HG03060 (cell line): ENCODE results near the gene PFDN1.

Experiments used
- ATAC-seq: cut with Tn5 transposase; IDR thresholded peaks from one replicate; pipeline ENCODE4 v1.9.1; 2021; ENCODE audit warnings: low read depth, moderate number of reproducible peaks; ENCODE audit not compliant: unreplicated experiment

The PFDN1 gene

DNA sequence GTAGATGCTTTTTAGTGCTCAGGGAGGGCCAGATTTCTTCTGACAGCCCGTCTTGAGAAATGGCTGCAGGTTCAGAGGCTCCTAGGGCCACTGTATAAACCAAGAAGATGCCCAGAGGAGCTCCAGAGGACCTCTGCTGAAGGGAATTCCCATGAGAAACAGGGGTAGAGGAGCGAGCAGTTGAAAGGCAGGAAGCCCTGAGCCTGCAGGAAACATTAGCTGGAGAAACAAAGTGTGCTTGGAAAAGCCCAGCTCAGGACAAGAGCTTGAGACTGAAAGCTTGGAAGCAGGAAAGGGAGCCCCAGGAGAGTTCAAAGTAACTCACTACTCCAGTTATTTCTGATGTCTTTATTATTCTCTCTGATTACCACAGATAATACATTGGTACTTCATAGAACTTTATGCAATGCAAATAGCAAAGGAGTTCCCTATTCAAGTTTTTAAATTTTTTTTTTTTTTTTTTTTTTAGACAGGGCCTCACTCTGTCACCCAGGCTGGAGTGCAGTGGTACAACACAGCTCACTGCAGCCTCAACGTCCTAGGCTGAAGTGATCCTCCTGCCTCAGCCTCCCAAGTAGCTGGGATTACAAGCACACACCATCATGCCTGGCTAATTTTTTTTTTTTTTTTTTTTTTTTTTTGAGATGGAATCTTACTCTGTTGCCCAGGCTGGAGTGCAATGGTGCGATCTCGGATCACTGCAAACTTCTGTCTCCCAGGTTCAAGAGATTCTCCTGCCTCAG, 27.0 kb upstream of the PFDN1 start:
- no peak for ATAC-seq

DNA sequence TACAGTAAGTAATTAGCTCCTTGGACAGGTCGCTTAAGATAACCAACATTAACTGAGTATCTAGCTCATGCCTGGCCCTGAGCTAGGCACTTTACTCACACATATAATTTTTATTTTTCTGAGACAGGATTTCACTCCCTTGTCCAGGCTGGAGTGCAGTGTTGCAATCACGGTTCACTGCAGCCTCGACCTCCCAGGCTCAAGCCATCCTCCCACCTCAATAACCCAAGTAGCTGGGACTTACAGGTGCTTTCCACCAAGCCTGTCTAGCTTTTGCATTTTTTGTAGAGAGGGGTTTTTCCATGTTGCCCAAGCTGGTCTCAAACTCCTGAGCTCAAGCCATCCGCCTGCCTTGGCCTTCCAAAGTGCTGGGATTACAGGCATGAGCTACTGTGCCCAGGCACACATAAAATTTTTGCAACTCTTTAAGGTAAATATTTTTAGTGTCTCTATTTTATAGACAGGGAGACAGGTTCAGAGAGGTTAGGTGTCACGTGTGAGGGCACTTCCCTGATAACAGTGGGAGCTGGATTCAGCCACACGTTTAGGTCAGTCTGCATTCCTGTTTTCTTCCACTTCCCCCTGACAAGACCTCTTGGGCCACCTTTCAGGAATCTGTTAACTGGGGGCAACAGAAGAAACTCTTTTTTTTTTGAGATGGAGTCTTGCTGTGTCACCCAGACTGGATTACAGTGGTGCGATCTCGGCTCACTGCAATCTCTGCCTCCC, 25.3 kb upstream of the PFDN1 start:
- no peak for ATAC-seq

DNA sequence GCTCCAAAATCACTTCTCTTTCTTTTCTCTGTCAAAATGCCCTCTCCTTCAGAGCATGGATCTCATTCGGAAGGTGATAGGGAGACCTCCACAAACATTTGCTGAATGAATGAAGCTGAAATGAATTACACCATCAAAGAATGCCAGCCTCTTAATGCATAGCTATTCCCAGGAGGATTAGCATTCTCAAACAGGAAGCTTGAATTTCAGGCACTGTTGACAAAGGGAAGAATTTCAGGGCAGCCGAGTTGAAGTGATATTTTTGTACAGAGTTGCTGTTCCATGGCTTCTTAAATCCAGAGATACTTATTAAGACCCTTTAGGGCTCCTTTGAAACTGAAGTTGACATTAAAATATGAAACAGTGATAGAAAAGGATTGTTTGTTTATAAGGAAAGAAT, 24.7 kb upstream of the PFDN1 start:
- no peak for ATAC-seq

DNA sequence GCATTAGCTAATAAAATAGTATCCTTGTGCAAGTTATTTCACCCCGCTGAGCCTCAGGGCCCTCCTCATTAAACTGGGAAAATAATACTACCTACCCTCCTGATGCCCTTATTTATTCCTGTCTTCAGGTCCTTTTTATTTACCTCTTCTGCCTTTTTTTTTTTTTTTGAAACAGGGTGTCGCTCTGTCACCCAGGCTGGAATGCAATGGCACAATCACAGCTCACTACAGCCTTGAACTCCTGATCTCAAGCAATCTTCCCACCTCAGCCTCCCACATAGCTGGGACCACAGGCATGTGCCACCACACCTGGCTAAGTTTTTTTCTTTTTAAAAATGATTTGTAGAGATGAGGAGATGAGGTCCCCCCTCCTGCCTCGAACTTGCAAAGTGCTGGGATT, 22.6 kb upstream of the PFDN1 start:
- no peak for ATAC-seq

DNA sequence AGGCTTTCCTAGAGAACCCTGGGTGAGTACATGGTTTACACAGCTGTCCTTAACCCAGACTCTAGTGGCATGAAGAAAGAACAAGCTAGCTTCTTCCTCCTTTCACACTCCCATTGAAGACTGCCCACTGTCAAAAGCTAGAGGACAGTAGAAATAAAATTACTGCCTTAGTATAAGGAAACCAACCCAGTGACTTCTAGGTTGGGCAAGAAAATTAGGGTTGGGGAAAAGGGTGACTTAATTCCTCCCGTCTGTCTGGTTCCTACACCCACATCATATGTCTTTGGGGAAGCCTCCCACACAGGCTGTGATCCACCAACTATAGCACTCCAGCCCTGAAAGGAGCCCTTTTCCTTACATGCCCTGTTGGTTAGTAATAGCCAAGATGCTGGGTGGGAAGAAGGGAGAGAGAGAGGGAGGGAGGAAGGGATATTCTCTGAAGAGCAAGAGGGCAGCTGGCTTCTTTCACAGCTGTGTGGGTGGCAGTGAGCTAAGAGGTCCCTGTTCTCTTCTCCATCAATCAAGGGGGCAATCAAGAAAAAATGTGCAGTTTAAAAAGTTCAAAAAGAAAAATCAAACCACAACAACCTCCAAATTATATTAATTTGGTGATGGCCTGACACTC, 21.8 kb upstream of the PFDN1 start:
- ATAC-seq: no peak

DNA sequence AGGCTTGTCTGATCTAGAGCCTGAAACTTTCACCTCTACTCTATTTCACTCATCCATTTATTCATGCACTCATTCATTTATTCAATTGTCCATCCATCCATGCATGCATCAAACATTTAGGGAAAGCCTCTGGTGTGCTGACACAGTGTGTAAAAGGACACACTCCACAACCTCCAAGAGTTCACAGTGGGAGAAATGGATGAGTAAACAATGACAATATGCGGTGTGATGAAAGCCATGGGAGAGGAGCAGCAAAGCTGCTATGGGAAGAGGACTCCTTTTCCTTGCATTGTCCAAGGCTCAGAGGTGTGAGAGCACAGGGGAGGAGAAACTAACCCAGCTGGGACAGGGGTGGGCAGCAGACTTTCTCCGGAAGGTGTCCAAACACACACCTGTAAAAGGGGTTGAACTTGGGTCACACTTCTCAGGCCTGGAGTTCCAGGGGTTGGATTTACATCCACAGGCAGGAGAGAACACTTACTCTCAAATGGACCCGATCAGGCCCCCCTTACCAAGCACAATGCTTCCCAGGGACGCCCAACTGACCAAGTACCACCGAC, 21.2 kb upstream of the PFDN1 start:
- no peak for ATAC-seq

DNA sequence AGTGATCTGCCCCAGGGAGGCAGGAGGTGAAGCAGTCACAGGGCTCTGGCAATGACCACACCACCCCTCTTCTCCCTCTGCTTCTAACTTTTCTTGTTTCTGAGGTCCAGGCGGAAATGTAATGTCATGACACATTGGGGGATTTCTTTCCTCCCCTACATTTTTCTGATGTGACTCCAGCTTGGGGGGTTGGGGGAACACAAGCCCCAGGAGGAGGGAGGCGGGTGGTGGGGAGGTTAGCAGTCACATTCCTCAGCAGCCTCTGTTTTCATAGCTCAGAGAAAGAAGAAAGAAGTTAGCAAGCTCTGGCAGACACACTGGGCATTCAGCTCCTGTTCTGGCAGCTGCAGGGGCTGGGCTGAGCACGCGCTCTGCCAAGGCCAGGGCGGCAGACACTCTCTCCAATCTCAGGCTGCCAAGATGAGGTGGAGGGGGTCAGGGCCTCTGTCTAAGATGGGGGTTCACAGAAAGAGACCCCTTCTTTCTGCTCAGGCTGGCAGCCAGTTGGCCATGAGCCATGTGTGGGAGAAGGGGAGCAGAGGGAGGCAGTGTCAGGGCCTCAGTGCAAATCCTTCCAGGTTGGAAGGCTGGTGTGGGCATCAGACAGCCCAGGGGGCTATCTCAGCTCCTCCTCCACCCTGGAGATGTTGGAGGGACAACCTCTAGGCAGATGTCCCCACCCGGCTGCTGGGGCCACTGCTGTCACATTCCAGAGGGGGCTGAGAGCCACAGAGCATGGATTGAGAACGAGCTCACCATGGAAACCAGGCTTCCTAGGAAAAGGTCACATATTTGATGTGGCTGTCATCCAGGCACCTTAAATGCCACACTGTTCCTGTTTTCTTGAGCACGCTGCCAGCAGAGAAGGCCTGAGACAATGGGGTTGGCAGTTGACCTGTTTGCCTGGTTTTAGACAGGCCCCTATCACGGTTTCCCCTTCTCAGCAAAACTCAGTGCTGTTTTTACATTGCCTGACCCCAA, 20.1 kb upstream of the PFDN1 start:
- no peak for ATAC-seq

DNA sequence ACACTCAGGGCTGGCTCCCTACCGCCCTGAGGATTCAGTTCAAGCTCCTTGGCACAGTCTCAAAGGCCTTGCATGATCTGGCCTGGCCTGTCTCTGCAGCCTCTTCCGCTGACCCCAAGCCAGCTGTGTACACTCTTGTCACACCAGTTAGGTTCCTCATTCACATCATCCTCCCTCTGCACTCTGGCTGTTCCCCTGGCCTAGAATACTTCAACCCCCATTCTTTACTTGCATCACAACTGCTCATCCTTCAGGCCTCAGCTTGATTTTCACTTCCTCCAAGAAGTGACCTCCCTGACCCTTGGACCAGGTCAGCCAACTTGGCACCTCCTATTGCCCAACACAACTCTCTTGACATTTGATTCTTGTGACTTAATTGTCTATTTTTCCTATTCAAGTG, 18.9 kb upstream of the PFDN1 start:
- ATAC-seq: no peak

DNA sequence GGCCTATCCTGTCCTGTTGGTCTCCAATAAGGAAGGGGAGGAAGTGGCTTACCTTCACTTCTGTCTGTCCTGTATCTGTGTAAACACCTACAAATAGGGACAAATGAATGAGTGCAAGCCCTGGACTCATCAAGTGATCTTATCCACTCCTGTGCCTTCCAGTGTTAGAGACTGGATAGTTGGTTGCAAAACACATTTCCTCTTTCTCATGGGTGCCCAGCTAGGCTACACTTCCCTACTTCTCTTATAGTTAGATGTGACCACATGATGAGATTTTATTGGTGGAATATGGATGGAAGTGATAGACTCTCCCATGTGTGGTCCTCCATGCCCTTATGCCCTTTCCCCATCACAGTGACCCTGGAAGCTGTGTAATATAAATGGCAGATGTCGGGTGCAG, 16.9 kb upstream of the PFDN1 start:
- no peak for ATAC-seq

DNA sequence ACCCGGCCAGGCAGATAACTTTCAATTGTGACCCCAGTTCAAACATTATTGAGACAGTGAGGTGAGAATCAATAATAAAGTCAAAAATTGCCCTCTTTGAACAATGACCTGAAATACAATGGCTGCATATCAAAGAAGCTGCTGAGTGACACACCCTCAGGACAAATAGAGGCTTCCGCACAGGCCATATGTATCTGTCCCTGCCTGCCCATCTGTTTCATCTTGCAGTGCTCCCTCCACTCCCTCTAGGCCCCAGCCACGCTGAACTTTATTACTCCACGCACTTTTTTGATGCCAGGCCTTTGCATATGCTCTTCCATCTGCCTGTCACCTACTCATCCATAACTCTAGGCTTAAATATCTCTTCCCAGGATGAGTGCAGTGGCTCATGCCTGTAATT, 15.9 kb upstream of the PFDN1 start:
- no peak for ATAC-seq

DNA sequence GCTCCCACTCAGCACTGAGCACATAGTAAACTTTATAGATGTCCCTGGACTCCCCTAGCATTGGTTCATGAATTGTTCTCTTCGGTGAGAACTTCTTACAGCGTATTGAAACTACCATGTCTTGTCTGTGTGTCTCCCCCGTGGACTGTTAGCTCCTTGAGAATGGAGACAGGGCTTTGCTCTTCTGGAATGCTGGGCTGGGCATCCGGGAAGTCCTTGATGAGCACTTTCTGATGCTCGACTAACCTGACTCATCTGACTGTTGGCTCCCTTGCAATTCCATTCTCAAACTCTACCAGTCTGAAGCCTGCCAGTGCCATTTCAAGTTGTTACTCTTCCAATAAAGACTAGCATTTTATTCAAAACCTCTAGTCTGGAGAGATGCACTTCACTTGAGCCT, 15.0 kb upstream of the PFDN1 start:
- ATAC-seq: no peak

DNA sequence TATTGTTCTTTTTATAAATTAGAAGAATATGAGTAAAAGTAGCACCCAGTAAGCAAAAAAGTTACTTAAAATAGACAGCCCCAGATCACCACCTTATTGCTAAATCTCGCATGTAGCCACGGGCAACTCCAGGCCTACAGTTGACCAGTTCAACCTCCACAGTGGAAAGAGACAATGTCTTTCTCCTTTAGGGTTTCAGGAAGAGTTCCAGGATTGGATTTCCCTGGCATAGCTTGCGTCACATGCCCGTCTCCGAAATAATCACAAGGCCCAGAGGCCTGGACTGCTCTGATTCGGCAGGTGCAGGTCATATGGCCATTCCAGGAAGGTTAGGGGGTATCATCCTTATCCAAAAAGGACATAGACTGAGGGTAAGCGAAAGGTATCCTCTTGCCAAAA, 9.9 kb upstream of the PFDN1 start:
- no peak for ATAC-seq

DNA sequence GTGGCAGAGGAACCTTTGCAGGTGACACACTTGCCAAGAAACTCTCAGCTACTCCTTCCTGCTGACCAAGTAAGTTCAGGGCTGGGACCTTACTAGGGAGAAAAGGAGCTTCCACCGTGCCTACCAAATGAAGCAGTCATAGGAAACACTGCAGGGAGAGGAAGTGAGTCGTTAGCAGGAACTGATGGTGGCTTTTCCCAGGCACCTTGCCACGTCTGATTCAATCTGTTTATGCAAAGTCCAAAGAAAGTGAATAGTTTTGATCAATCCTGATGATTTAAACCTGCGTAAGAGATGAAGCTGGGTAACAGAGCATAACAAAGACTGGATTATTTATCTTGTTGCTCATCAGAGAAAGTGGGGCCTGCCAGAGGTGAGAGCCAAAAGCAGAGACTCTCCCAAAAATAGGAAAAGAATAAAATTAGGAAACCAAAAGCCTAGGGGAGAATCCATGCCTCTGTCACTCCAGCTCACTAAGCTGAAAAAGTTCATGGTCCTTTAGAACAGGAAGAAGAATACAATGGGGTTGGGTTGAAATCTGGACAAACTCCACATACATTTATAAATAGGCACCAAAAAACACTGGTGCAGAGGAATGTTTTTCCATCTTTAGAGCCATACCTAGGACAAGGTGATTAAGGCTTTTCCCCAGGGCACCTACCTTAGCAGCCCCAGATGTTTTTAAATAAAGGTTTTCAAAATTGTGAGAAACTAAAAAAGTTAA, 9.3 kb upstream of the PFDN1 start:
- no peak for ATAC-seq

DNA sequence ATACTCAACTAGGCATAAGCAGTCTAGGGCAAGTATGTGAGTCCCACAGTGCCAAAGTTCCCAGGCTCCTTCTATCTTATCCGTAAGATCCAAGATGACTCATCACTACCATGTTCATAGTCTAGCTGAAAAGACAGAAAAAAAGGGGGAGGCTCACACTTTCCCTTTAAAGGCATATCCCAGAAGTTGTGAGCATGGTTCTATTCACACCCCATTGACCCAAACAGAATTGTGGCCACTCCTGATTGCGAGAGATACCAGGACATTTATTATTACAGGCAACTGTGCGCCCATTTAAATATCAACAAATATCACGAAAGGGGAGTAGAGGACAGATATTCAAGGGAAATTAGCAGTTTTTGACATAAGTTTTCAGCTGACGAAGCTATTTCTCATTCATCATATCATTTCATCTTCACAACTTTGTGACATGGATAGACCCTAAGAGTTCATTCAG, 8.1 kb upstream of the PFDN1 start:
- ATAC-seq: no peak

DNA sequence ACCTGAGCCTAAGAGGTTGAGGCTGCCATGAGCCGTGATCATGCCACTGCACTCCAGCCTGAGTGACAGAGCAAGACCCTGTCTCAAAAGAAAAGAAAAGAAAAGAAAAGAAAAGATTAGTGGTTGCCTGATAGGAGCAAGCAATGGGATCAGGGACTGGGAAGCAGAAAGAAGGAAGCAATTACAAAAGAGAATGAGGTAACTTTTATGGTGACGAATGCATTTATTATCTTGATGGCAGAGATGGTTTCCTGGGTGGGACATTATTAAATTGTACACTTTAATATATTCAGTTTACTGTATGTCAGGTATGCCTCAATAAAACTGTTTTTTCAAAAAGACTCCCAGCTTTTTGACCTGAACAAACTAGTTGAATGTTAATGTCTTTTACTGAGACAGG, 7.5 kb upstream of the PFDN1 start:
- ATAC-seq: no peak

DNA sequence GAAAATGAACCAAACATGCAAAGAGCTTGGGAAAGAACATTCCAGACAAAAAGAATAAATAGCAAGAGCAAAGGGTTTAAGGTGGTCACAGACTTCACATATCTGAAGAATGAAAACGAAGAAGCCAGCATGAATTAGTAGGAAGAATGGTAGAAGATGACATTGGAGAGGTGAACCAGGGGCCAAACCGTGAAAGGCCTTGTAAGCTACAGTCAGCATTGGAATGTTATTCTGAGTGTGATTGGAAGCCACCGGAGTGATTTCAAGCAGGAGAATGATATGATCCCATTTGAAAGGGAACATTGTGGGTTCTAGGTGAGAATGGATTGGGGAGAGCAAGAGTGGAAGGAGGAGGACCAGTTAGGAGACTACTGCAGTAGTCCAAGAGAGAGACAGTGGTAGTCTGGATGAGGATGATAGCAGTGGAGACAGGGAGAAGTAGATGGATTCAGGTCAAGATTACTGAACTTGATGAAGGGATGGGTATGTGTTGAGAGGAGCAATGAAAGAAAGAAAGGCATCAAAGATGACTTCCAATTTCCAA, 6.9 kb upstream of the PFDN1 start:
- ATAC-seq: no peak

DNA sequence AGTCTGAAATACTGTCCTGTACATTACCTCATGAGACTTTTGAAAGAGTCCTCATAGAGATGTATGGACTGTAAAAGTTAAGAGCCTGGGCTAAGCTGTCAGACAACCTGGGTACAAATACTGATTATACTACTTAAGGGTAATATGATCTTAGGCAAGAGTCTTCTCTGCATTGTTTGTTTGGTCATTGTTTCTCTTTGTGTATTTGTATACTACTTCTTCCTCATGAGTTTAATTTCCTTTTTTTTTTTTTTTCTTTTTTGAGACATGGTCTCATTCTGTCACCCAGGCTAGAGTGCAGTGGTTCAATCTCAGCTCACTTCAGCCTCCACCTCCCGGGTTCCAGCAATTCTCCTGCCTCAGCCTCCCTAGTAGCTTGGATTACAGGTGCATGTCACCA, 2.6 kb upstream of the PFDN1 start:
- no peak for ATAC-seq

DNA sequence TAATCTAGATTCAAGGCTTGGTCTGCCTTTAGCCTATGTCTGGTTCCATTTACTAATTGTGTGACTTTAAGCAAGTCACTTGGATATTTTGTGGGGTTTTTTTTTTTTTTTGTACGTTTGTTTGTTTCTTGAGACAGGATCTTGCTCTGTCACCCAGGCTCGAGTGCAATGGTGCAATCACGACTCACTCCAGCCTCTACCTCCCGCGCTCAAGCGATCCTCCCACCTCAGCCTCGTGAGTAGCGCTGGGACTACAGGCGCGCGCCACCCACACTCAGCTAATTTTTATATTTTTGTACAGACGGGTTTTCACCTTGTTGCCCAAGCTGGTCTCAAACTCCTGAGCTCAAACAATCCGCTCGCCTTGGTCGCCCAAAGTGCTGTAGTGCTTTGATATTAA, 1.1 kb upstream of the PFDN1 start:
- no peak for ATAC-seq

DNA sequence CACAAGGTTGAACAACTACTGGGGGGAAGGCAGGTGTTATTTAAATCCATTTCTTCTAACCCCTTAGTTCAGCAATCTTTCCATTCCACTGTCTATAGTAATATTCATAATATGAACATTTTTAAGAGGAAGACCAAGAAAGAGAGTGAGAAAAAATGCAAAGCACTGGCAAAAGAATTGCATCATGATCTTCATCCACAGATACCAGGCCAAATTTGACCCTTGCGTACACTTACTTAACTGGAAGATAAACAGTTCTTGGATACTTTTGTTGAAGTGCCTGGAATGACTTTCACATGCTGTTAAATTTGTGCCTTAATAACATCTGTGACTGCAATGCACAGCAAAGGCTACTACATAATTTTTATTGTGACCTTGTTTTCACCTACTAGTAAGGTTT, 1.8 kb downstream of the PFDN1 start:
- ATAC-seq: no peak
